HepG2 (cell line): Measurements from ENCODE around the gene CPB2. TPM values are rescaled to one million over a fixed set of nuclear protein-coding genes. Genes with fewer than 3 reads are reported as not detected.

Source experiments
- ATAC-seq: fragments of 200-7000 bp; cut with Tn5 transposase; 3 replicates; pipeline ENCODE4 v1.9.1; 2020; ENCODE audit warnings: mild to moderate bottlenecking, moderate library complexity
- BruUV-seq: library from RNA; stranded (reverse); fragments of 400-500 nt; replicated peaks from 2 replicates; lab custom pipeline; 2021; lab: Mats Ljungman, UMichigan
- CTCF ChIA-PET: fragments of 300-600 bp; formaldehyde crosslinking; extraction: SDS; loops from one replicate; lab custom pipeline; 2021; ENCODE audit warnings: low total read pairs, inconsistent platforms, low intra/inter-chr PET ratio; lab: Yijun Ruan, JAX
- POLR2A ChIA-PET: fragments of 350-600 bp; sonication (Branson Sonifier 250); formaldehyde crosslinking; loops from one replicate; lab custom pipeline; 2020; ENCODE audit warnings: antibody characterized with exemption, inconsistent platforms; lab: Yijun Ruan, JAX
- DNase-seq: peaks from one replicate; pipeline ENCODE4 v3.0.0-alpha.2; 2015; ENCODE audit warnings: low spot score
- FAIRE-seq: peaks from 3 replicates; lab custom pipeline; 2011; peaks lifted over from hg19 to GRCh38; lab: Jason Lieb, UNC
- H2AFZ ChIP-seq: one replicate; pipeline ENCODE4 v1.6.1; 2011; ENCODE audit warnings: low read length, inconsistent platforms
- H3K27ac ChIP-seq: fragments of 300-600 bp; 3 replicates; pipeline ENCODE4 v1.8.0; 2011; ENCODE audit warnings: mixed run types, mild to moderate bottlenecking, mixed read lengths, low read length, inconsistent platforms; ENCODE audit not compliant: insufficient read depth; ENCODE audit errors: extremely low read length
- H3K27me3 ChIP-seq, 2 experiments: fragments of 200-600 bp in 1 of 2; 2 replicates in 1 of 2; 3 replicates in 1 of 2; pipeline versions ENCODE4 v1.6.0 to v1.8.0; 2011; ENCODE audit warnings: low read length in 2 of 2, mild to moderate bottlenecking in 2 of 2, moderate library complexity in 2 of 2, inconsistent platforms in 1 of 2; ENCODE audit not compliant: insufficient read depth in 2 of 2, control insufficient read depth in 1 of 2
- H3K36me3 ChIP-seq, 2 experiments: fragments of 200-600 bp in 1 of 2; replicated peaks in 1 of 2; 2 replicates in 1 of 2; 3 replicates in 1 of 2; pipeline versions ENCODE4 v1.5.1 to v1.8.0; 2011; ENCODE audit warnings: low read length in 2 of 2, inconsistent platforms in 1 of 2; ENCODE audit not compliant: insufficient read depth in 2 of 2, control insufficient read depth in 1 of 2
- H3K4me1 ChIP-seq: 2 replicates; pipeline ENCODE4 v1.5.1; 2012; ENCODE audit warnings: low read length, inconsistent platforms; ENCODE audit not compliant: insufficient read depth
- H3K4me2 ChIP-seq: 2 replicates; pipeline ENCODE4 v1.6.0; 2011; ENCODE audit warnings: low read depth, low read length, inconsistent platforms
- H3K4me3 ChIP-seq, 3 experiments: fragments of 200-600 bp in 1 of 3; sonication (generic), shearing (Covaris generic) in 1 of 3; replicated peaks in 1 of 3; 2 replicates each; pipeline ENCODE4 v1.5.1; 2011 to 2016; ENCODE audit warnings: low read length in 3 of 3, inconsistent platforms in 2 of 3, low read depth in 2 of 3, mild to moderate bottlenecking in 2 of 3, control low read depth in 1 of 3, mixed read lengths in 1 of 3; ENCODE audit not compliant: insufficient read depth in 1 of 3
- H3K79me2 ChIP-seq: one replicate; pipeline ENCODE4 v1.6.1; 2011; ENCODE audit warnings: low read length, inconsistent platforms; ENCODE audit not compliant: insufficient read depth
- H3K9ac ChIP-seq: 2 replicates; pipeline ENCODE4 v1.6.0; 2011; ENCODE audit warnings: mild to moderate bottlenecking, low read depth, low read length, inconsistent platforms; ENCODE audit not compliant: insufficient read depth
- H3K9me3 ChIP-seq: 2 replicates; pipeline ENCODE4 v1.5.1; 2012; ENCODE audit warnings: mild to moderate bottlenecking, low read length
- H4K20me1 ChIP-seq: 2 replicates; pipeline ENCODE4 v1.6.0; 2011; ENCODE audit warnings: inconsistent platforms, mild to moderate bottlenecking, low read length, moderate library complexity; ENCODE audit not compliant: insufficient read depth
- ARID5B ChIP-seq: IDR thresholded peaks from 2 replicates; pipeline ENCODE4 v1.4.0; 2020; ENCODE audit warnings: mild to moderate bottlenecking, missing genetic modification reagents
- ARNT2 ChIP-seq: sonication (generic); formaldehyde crosslinking; IDR thresholded peaks from 2 replicates; pipeline ENCODE4 v1.8.0; 2022; ENCODE audit warnings: mild to moderate bottlenecking, low read depth, missing genetic modification reagents, moderate library complexity
- BCL6 ChIP-seq: IDR thresholded peaks from 2 replicates; pipeline ENCODE4 v1.6.1; 2016; ENCODE audit warnings: missing genetic modification reagents, missing compliant biosample characterization
- KLF6 ChIP-seq: IDR thresholded peaks from 2 replicates; pipeline ENCODE4 v1.8.0; 2016; ENCODE audit warnings: missing biosample characterization, missing genetic modification reagents
- MAFF ChIP-seq: IDR thresholded peaks from 2 replicates; pipeline ENCODE4 v1.6.1; 2011; ENCODE audit warnings: low read depth, low read length, improper control_type of control experiment
- MAFK ChIP-seq, 2 experiments: IDR thresholded peaks in 1 of 2; conservative IDR thresholded peaks in 1 of 2; 2 replicates each; pipeline ENCODE4 v1.6.1; 2011; ENCODE audit warnings: improper control_type of control experiment in 2 of 2, low read length in 2 of 2
- ZNF225 ChIP-seq: sonication (generic); formaldehyde crosslinking; IDR thresholded peaks from 2 replicates; pipeline ENCODE4 v1.4.0; 2020; ENCODE audit warnings: mild to moderate bottlenecking, missing genetic modification reagents
- WGBS: methylation state at CpG from one replicate; pipeline ENCODE4 v1.1.6; 2017; ENCODE audit warnings: low lambda C conversion rate; 5-methylcytosine and 5-hydroxymethylcytosine counted together
- in situ Hi-C: cut with HindIII; loops from 2 replicates; pipeline ENCODE4 v1.10.0; 2017; ENCODE audit warnings: low pct_unique_long_range_greater_than_20kb; ENCODE audit not compliant: extremely low pct_ligation_motif_present
- intact Hi-C: fragments of 100-400 bp; cut with micrococcal nuclease; formaldehyde crosslinking; loops from one replicate; pipeline ENCODE4 v1.10.0; 2022; ENCODE audit not compliant: unreplicated experiment
- polyA plus RNA-seq, 8 experiments: library from polyadenylated mRNA; depleted of rRNA in 3 of 8; stranded (reverse) in 7 of 8; unstranded in 1 of 8; fragments of >200 nt; fragmentation: Illumina TruSeq in 4 of 8; extraction: Trizol in 4 of 8; gene quantifications; 2 replicates each; pipeline versions ENCODE4 v1.2.1 to v1.2.3, GENCODE V29; 2011 to 2016; ENCODE audit warnings: low read depth in 4 of 8, missing spikeins in 1 of 8, mixed read lengths in 1 of 8; ENCODE audit not compliant: insufficient read depth in 1 of 8
- total RNA-seq, 5 experiments: library from RNA; depleted of rRNA; stranded (reverse); fragments of >200 nt; fragmentation: Illumina TruSeq; extraction: Trizol; gene quantifications; 2 replicates each; pipeline ENCODE4 v1.2.3, GENCODE V29; 2016; ENCODE audit warnings: low read depth in 1 of 5

The CPB2 gene
- total and polyA plus RNA-seq, 2 of the 13 experiments (the other 11 are each of a cell fraction or from before 2014, with no cell fraction given), result 125 to 140 TPM

- CTCF ChIA-PET, result no interaction called here
- no peaks in the 10 kb centered on the region for H3K27me3 ChIP-seq
- no peak for TF ChIP-seq ARID5B
- no peak for TF ChIP-seq KLF6 (CRISPR knock-in tag)
- no peak for TF ChIP-seq ARNT2 (CRISPR knock-in tag)
- no peak for TF ChIP-seq ZNF225 (CRISPR knock-in tag)
- peak; percentile 2; the same call in 1 of the 2 replicates for TF ChIP-seq MAFF
- peak; percentile 3 to 62; a peak in 2 of 4 replicates for TF ChIP-seq MAFK (conservative IDR thresholded peaks at IDR 0.05 in 1 of 2, IDR thresholded peaks at IDR 0.05 in 1 of 2; ENCODE audit: low read length in 2 of 2)
- TF ChIP-seq BCL6, result no peak
- TF ChIP-seq, all 625 proteins: peak for 2
- WGBS, result over 99% methylated on average over 5 of the region's 5 CpGs
- DNase-seq (no peak), FAIRE-seq (no peak), ATAC-seq (no peak)
- Histone ChIP-seq H3K27ac (no peak overlapping the region), H3K4me1 (peaks cover 9% of the 10 kb centered on the region; the same call in 1 of the 2 replicates), H3K4me2 (no peak overlapping the region), H4K20me1 (no peaks in the 10 kb centered on the region), H2AFZ (no peak overlapping the region), H3K9me3 (no peaks in the 10 kb centered on the region), H3K36me3 (peaks cover 2 to 21% of the 10 kb centered on the region in 2 experiments; a peak in 4 of 5 replicates), H3K4me3 (no peak overlapping the region), H3K79me2 (peaks cover 50% of the 10 kb centered on the region), H3K9ac (no peak overlapping the region)
- intact Hi-C loops, result no loop called here
- POLR2A ChIA-PET, result no interaction called here
- in situ Hi-C loops, result no loop called here
- no TSS peak for BruUV-seq
Observed at GRCh38 chr13:46043647-46044046, 61.2 kb downstream of the CPB2 start.
